B cell (primary cell): ENCODE measurements around the gene LPCAT1.
A peak's percentile ranks its signal among the peaks of the same experiment; 100 is the strongest.

Experiments used
- EZH2 ChIP-seq: IDR thresholded peaks from 2 replicates; pipeline ENCODE4 v1.6.1; 2012; ENCODE audit warnings: borderline replicate concordance, low read depth, mild to moderate bottlenecking, moderate library complexity, low read length; ENCODE audit not compliant: insufficient read depth, poor library complexity, severe bottlenecking
- TF ChIP-seq, protein P1 (sequence below): fragments of 200-600 bp; IDR thresholded peaks from one replicate; pipeline ENCODE4 v1.8.0; 2022; ENCODE audit warnings: antibody characterized with exemption, mild to moderate bottlenecking

DNA sequence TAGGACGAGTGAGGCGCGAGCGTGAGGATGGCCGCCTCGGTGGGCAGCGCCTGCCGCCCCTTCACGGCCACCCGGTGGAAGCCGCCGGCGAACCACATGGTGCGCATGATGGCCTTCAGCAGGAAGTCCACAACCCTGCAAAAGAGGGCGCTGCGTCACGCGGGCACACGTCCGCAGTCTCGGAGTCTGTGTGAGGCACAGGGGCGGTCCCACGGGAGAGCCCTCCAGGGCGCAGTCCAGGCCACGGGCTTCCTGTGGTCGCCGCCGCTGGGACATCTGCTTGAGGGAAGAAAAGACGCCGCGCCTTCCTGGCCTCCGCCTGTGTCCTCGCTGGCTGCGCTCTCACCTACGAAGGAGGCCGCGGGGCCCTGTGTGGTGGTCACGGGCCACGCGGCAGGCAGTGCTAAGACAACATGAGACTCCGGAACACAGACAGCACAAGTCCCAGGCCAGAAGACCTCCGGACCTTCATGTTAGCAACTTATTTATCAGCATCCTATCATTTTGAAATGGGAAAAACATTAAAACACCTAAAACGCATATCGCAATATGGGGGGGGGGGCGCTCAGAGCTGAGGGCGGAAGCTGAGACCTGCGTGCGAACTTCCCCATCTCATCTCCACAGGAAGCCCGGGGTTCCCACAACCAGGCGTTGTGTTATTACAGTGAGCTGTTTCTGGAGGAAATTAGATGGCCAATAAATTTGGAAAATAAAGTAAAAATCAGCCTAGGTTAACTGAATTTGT lies 28.8 kb downstream of the LPCAT1 start:
- TF ChIP-seq, protein P1, sequence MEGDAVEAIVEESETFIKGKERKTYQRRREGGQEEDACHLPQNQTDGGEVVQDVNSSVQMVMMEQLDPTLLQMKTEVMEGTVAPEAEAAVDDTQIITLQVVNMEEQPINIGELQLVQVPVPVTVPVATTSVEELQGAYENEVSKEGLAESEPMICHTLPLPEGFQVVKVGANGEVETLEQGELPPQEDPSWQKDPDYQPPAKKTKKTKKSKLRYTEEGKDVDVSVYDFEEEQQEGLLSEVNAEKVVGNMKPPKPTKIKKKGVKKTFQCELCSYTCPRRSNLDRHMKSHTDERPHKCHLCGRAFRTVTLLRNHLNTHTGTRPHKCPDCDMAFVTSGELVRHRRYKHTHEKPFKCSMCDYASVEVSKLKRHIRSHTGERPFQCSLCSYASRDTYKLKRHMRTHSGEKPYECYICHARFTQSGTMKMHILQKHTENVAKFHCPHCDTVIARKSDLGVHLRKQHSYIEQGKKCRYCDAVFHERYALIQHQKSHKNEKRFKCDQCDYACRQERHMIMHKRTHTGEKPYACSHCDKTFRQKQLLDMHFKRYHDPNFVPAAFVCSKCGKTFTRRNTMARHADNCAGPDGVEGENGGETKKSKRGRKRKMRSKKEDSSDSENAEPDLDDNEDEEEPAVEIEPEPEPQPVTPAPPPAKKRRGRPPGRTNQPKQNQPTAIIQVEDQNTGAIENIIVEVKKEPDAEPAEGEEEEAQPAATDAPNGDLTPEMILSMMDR, result peak; percentile 16
- no peak for TF ChIP-seq EZH2
